Caco-2 (cell line): ENCODE data around the gene NPTN. TPM values are rescaled to one million over a fixed set of nuclear protein-coding genes. Genes with fewer than 3 reads are reported as not detected.

Experiments used
- BruUV-seq: library from RNA; stranded (reverse); fragments of 400-500 nt; replicated peaks from 2 replicates; lab custom pipeline; 2021; lab: Mats Ljungman, UMichigan
- CTCF ChIA-PET: fragments of 300-600 bp; sonication (Branson Sonifier 250); formaldehyde crosslinking; loops from one replicate; lab custom pipeline; 2022; ENCODE audit warnings: antibody characterized with exemption; lab: Charles Lee
- POLR2A ChIA-PET: fragments of 300-600 bp; sonication (Branson Sonifier 250); formaldehyde crosslinking; loops from one replicate; lab custom pipeline; 2022; ENCODE audit warnings: antibody characterized with exemption; lab: Charles Lee
- DNase-seq, 2 experiments: peaks; one replicate each; pipeline versions ENCODE4 v3.0.0 to v3.0.0-alpha.2; 2020 to 2022
- H3K27me3 ChIP-seq: replicated peaks from 2 replicates; pipeline ENCODE4 v1.6.0; 2011; ENCODE audit warnings: low read length; ENCODE audit not compliant: control insufficient read depth, insufficient read depth
- H3K36me3 ChIP-seq: 2 replicates; pipeline ENCODE4 v1.5.1; 2011; ENCODE audit warnings: low read length; ENCODE audit not compliant: control insufficient read depth, insufficient read depth
- H3K4me1 ChIP-seq: fragments of 250-450 bp; sonication (Bioruptor Pico); 2 replicates; pipeline ENCODE4 v1.5.1; 2020; ENCODE audit warnings: mild to moderate bottlenecking
- H3K4me3 ChIP-seq: 2 replicates; pipeline ENCODE4 v1.5.1; 2011; ENCODE audit warnings: low read depth, mild to moderate bottlenecking, control low read depth, low read length
- H3K9me3 ChIP-seq: fragments of 250-450 bp; sonication (Bioruptor Pico); 2 replicates; pipeline ENCODE4 v1.5.1; 2020; ENCODE audit warnings: mild to moderate bottlenecking, moderate library complexity
- H3K27ac Mint-ChIP-seq: one replicate; pipeline ENCODE4 v1.8.0; 2022; ENCODE audit warnings: mixed read lengths; ENCODE audit not compliant: unreplicated experiment
- H3K27me3 Mint-ChIP-seq: one replicate; pipeline ENCODE4 v1.8.0; 2022; ENCODE audit warnings: mixed read lengths; ENCODE audit not compliant: insufficient read depth, unreplicated experiment
- H3K36me3 Mint-ChIP-seq: one replicate; pipeline ENCODE4 v1.8.0; 2022; ENCODE audit warnings: mild to moderate bottlenecking, mixed read lengths; ENCODE audit not compliant: insufficient read depth, unreplicated experiment
- H3K4me1 Mint-ChIP-seq: one replicate; pipeline ENCODE4 v1.8.0; 2022; ENCODE audit warnings: low read depth, mixed read lengths; ENCODE audit not compliant: unreplicated experiment
- H3K4me3 Mint-ChIP-seq: one replicate; pipeline ENCODE4 v1.8.0; 2022; ENCODE audit warnings: mild to moderate bottlenecking, moderate library complexity, mixed read lengths; ENCODE audit not compliant: unreplicated experiment
- H3K9me3 Mint-ChIP-seq: one replicate; pipeline ENCODE4 v1.8.0; 2022; ENCODE audit warnings: mixed read lengths; ENCODE audit not compliant: unreplicated experiment
- intact Hi-C: fragments of 100-400 bp; cut with micrococcal nuclease; formaldehyde crosslinking; loops from one replicate; pipeline ENCODE4 v1.10.0; 2022; ENCODE audit not compliant: unreplicated experiment
- total RNA-seq: library from RNA; stranded (reverse); gene quantifications from 2 replicates; pipeline ENCODE4 v1.2.3, GENCODE V29; 2022
- TF ChIP-seq, protein P1 (sequence below), 2 experiments: fragments of 200-600 bp in 1 of 2; IDR thresholded peaks; 1 replicate in 1 of 2; 2 replicates in 1 of 2; pipeline versions ENCODE4 v1.5.1 to v1.8.0; 2011 to 2022; ENCODE audit warnings: antibody characterized with exemption in 1 of 2, control low read depth in 1 of 2, inconsistent platforms in 1 of 2, low read depth in 1 of 2, low read length in 1 of 2, mild to moderate bottlenecking in 1 of 2, moderate library complexity in 1 of 2; ENCODE audit not compliant: insufficient read depth in 1 of 2, severe bottlenecking in 1 of 2, unreplicated experiment in 1 of 2

Gene NPTN
- total RNA-seq, 1 experiment from 2014 or later: 124 TPM

DNA sequence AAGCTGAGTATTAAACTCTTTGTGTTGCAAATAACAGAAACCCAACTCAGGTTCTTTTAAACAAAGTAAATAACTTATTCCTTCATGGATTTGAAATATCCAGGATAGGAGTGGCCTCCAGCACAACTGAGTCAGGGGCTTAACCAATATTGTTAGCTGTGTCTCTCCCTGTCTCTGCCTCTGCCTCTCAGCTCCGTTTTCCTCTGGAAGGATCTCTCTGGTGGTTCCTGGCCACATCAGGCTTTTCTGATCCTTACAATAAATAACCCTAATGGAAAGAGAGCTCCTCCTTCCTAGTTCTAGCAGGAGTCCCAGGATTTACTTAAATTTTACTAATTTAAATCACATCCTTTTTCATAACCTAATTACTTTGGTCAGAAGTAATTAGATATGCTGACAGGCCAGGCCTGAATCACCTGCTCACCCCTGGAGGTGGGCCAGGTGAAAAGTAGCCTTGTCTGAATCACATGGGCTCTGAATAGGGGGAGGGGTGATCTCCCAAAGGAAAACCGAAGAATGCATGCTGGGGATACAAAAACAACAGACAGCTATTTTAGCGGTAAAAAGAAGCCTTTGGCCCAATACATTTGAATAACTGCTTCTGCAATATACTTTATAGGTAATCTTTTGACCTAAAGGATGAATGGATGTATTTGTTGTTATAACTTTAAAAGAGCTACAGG lies 114.9 kb downstream of the NPTN start:
- no TSS peak for BruUV-seq
- no peaks in the 10 kb centered on the region for H3K4me1 ChIP-seq
- Mint-ChIP-seq H3K27ac (no peak overlapping the region), H3K4me3 (no peak overlapping the region), H3K9me3 (no peaks in the 10 kb centered on the region), H3K27me3 (no peaks in the 10 kb centered on the region), H3K36me3 (no peaks in the 10 kb centered on the region), H3K4me1 (no peaks in the 10 kb centered on the region)
- intact Hi-C loops: no loop called here
- TF ChIP-seq, protein P1, sequence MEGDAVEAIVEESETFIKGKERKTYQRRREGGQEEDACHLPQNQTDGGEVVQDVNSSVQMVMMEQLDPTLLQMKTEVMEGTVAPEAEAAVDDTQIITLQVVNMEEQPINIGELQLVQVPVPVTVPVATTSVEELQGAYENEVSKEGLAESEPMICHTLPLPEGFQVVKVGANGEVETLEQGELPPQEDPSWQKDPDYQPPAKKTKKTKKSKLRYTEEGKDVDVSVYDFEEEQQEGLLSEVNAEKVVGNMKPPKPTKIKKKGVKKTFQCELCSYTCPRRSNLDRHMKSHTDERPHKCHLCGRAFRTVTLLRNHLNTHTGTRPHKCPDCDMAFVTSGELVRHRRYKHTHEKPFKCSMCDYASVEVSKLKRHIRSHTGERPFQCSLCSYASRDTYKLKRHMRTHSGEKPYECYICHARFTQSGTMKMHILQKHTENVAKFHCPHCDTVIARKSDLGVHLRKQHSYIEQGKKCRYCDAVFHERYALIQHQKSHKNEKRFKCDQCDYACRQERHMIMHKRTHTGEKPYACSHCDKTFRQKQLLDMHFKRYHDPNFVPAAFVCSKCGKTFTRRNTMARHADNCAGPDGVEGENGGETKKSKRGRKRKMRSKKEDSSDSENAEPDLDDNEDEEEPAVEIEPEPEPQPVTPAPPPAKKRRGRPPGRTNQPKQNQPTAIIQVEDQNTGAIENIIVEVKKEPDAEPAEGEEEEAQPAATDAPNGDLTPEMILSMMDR (IDR thresholded peaks at IDR 0.05; ENCODE audit: insufficient read depth in 1 of 2, low read depth in 1 of 2, low read length in 1 of 2, severe bottlenecking in 1 of 2, unreplicated experiment in 1 of 2): no peak
- POLR2A ChIA-PET: no interaction called here
- CTCF ChIA-PET: no interaction called here
- DNase-seq: no peak
- no peaks in the 10 kb centered on the region for H3K9me3 ChIP-seq
- no peak overlapping the region for H3K4me3 ChIP-seq
- H3K36me3 ChIP-seq: no peaks in the 10 kb centered on the region
- H3K27me3 ChIP-seq: no peaks in the 10 kb centered on the region

DNA sequence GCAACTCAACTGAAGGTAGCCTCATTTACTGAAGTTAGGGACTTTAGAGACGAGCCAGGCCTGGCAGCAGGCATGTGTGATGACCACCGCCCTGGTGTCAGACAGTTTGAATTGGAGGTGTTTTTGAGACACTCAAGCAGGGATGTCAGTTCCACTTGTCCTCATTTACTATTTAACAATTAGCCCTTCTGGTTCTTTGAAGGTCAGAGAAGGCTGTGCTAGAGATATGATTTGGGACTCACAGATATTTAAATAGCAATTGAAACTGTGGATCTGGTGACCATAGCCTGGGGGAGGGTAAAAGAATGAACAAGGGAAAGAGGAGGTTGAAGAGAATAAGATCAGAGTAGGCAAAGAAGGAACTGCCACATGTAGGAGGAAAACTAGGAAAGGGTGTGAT lies 115.6 kb downstream of the NPTN start:
- H3K4me3 ChIP-seq: no peak overlapping the region
- CTCF ChIA-PET: no interaction called here
- H3K4me1 ChIP-seq: no peaks in the 10 kb centered on the region
- TF ChIP-seq, protein P1 (IDR thresholded peaks at IDR 0.05; ENCODE audit: insufficient read depth in 1 of 2, low read depth in 1 of 2, low read length in 1 of 2, severe bottlenecking in 1 of 2, unreplicated experiment in 1 of 2): no peak
- Mint-ChIP-seq H3K9me3 (no peaks in the 10 kb centered on the region), H3K27me3 (no peaks in the 10 kb centered on the region), H3K36me3 (no peaks in the 10 kb centered on the region), H3K27ac (no peak overlapping the region), H3K4me1 (no peaks in the 10 kb centered on the region), H3K4me3 (no peak overlapping the region)
- no peaks in the 10 kb centered on the region for H3K27me3 ChIP-seq
- no peak for DNase-seq
- intact Hi-C loops: no loop called here
- POLR2A ChIA-PET: no interaction called here
- H3K36me3 ChIP-seq: no peaks in the 10 kb centered on the region
- no peaks in the 10 kb centered on the region for H3K9me3 ChIP-seq
- no TSS peak for BruUV-seq

DNA sequence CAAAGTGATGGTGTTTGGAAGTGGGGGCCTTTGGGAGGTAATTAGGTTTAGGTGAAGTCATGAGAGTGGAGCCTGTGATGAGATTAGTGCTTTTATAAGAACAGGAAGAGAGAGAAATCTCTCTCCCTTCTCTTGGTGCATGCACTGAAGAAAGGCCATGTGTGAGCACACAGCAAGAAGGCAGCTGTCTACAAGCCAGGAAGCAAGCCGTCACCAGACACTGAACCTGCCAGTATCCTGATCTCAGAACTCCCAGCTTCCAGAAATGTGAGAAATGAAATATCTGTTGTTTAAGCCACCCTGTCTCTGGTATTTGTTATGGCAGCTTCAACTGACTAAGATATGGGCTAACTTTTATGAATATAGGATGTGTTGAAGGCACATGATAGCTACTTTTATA lies 117.7 kb downstream of the NPTN start:
- Histone ChIP-seq H3K36me3 (no peaks in the 10 kb centered on the region), H3K4me1 (no peaks in the 10 kb centered on the region), H3K9me3 (no peaks in the 10 kb centered on the region), H3K27me3 (no peaks in the 10 kb centered on the region), H3K4me3 (no peak overlapping the region)
- ChIA-PET POLR2A (no interaction called here), CTCF (no interaction called here)
- H3K9me3 Mint-ChIP-seq: no peaks in the 10 kb centered on the region
- H3K27me3 Mint-ChIP-seq: no peaks in the 10 kb centered on the region
- no peaks in the 10 kb centered on the region for H3K36me3 Mint-ChIP-seq
- intact Hi-C loops: no loop called here
- no TSS peak for BruUV-seq
- H3K4me3 Mint-ChIP-seq: no peak overlapping the region
- no peaks in the 10 kb centered on the region for H3K4me1 Mint-ChIP-seq
- TF ChIP-seq, protein P1 (IDR thresholded peaks at IDR 0.05; ENCODE audit: insufficient read depth in 1 of 2, low read depth in 1 of 2, low read length in 1 of 2, severe bottlenecking in 1 of 2, unreplicated experiment in 1 of 2): no peak
- DNase-seq: no peak
- no peak overlapping the region for H3K27ac Mint-ChIP-seq

Other genes starting within 250 kb of the NPTN start
- not detected in 2 replicates for gene REC114, start 190.2 kb downstream of the NPTN start, total RNA-seq
- gene CD276, start 51.0 kb upstream of the NPTN start, total RNA-seq: 70.5 and 74.2 TPM in 2 replicates
- gene INSYN1, start 120.0 kb upstream of the NPTN start, total RNA-seq: 0.41 TPM in 1 of 2 replicates, not detected in the other
- gene TBC1D21, start 240.2 kb upstream of the NPTN start, total RNA-seq: not detected in 2 replicates